ENCODE measurements around the gene TBCD. TPM values are rescaled to one million over a fixed set of nuclear protein-coding genes. Genes with fewer than 3 reads are reported as not detected.

The TBCD gene
- total and polyA plus RNA-seq, 9 of the 15 experiments (the other 6 are each of a cell fraction or from before 2014, with no cell fraction given), result 8.9 to 98.5 (median 28.0) TPM

- peaks cover 43 to 82% of the 10 kb centered on the region in 2 experiments for H3K4me1 ChIP-seq (replicated peaks in 1 of 2; ENCODE audit: control insufficient read depth in 2 of 2, insufficient read depth in 2 of 2, low read length in 2 of 2)
- FAIRE-seq (no peak), DNase-seq (ENCODE audit: extremely low read depth in 1 of 4, low spot score in 3 of 4) (peak in 1 of 4 experiments; percentile 15), ATAC-seq (no peak)
- peaks cover 40% of the 10 kb centered on the region for H3K79me2 ChIP-seq (ENCODE audit: control insufficient read depth, insufficient read depth, low read length)
- intact Hi-C loops (cut with micrococcal nuclease) (no loop called here), in situ Hi-C loops (cut with MboI) (no loop called here)
- TF ChIP-seq TFAP4 (CRISPR knock-in tag; IDR thresholded peaks at IDR 0.05; ENCODE audit: borderline replicate concordance), result peak; percentile 53; the same call in 1 of the 2 replicates
- no peak for TF ChIP-seq ZNF695 (CRISPR knock-in tag; IDR thresholded peaks at IDR 0.05)
- BruUV-seq (replicated peaks), result no TSS peak
- CTCF ChIA-PET (ENCODE audit: low intra/inter-chr PET ratio), result no interaction called here
- no peaks in the 10 kb centered on the region for H3K27me3 ChIP-seq (ENCODE audit: control insufficient read depth in 2 of 2, insufficient read depth in 2 of 2, low read length in 2 of 2)
- peak overlapping the region in 1 of 2 experiments; percentile 78; a peak in 2 of 4 replicates for H3K9ac ChIP-seq (ENCODE audit: insufficient read depth in 1 of 2, low read depth in 2 of 2, low read length in 2 of 2)
- no peak overlapping the region for H3K4me3 ChIP-seq
- peaks cover 5% of the 10 kb centered on the region for H3K9me1 ChIP-seq (ENCODE audit: control insufficient read depth, insufficient read depth, low read length)
- peaks cover 22% of the 10 kb centered on the region; the same call in 2 of the 3 replicates for H3K36me3 ChIP-seq (ENCODE audit: control insufficient read depth, insufficient read depth, low read length)
- no peak overlapping the region for H3K4me2 ChIP-seq (ENCODE audit: insufficient read depth, low read length)
- no peaks in the 10 kb centered on the region for H4K20me1 ChIP-seq (replicated peaks; ENCODE audit: control insufficient read depth, insufficient read depth, low read length)
- POLR2A ChIA-PET, result interaction anchor here (0.7 to 1.4 kb wide), 3 partner anchors 9 to 28 kb away, joined by 3 read pairs; no protein-coding TSS in a partner anchor
- H2AFZ ChIP-seq (ENCODE audit: low read depth, low read length), result no peak overlapping the region
- H3K9me3 ChIP-seq (replicated peaks; ENCODE audit: control insufficient read depth, insufficient read depth, low read depth, low read length), result no peaks in the 10 kb centered on the region
- no peak overlapping the region for H3K27ac ChIP-seq (ENCODE audit: extremely low read depth, low read depth, low read length)
- WGBS (ENCODE audit: insufficient coverage, low coverage, missing lambda C conversion rate), result 72% methylated on average over 6 of the region's 11 CpGs
These were observed 114.8 kb downstream of the TBCD start for GRCh38 chr17:82866590-82867191.
